Measurements from ENCODE around the gene LCLAT1.

DNA sequence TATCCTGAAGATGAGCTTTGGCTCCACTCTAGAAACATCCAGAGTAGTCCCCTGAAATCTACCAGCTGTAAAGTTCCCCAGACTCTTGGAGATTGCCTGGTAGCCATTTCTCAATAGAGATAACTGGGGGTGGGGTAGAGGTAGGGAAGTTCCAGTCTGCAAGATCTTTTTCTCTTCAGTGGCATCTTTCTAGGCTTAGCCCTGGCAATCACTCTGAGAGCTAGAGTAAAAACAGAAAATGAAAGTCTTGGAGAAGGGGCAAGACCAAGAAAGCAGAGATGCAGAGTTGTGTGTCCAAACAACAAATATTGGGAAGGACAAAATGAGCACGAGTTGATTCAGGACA lies 41.8 kb upstream of the LCLAT1 start:
- TF ChIP-seq FOS (IDR thresholded peaks at IDR 0.05; ENCODE audit: low read depth, low read length), result no peak
- TF ChIP-seq, protein P1, sequence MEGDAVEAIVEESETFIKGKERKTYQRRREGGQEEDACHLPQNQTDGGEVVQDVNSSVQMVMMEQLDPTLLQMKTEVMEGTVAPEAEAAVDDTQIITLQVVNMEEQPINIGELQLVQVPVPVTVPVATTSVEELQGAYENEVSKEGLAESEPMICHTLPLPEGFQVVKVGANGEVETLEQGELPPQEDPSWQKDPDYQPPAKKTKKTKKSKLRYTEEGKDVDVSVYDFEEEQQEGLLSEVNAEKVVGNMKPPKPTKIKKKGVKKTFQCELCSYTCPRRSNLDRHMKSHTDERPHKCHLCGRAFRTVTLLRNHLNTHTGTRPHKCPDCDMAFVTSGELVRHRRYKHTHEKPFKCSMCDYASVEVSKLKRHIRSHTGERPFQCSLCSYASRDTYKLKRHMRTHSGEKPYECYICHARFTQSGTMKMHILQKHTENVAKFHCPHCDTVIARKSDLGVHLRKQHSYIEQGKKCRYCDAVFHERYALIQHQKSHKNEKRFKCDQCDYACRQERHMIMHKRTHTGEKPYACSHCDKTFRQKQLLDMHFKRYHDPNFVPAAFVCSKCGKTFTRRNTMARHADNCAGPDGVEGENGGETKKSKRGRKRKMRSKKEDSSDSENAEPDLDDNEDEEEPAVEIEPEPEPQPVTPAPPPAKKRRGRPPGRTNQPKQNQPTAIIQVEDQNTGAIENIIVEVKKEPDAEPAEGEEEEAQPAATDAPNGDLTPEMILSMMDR (conservative IDR thresholded peaks at IDR 0.05; ENCODE audit: low read depth, low read length), result no peak
- TF ChIP-seq POLR2A (IDR thresholded peaks at IDR 0.05; ENCODE audit: low read depth, low read length), result no peak
- TF ChIP-seq, protein P2, sequence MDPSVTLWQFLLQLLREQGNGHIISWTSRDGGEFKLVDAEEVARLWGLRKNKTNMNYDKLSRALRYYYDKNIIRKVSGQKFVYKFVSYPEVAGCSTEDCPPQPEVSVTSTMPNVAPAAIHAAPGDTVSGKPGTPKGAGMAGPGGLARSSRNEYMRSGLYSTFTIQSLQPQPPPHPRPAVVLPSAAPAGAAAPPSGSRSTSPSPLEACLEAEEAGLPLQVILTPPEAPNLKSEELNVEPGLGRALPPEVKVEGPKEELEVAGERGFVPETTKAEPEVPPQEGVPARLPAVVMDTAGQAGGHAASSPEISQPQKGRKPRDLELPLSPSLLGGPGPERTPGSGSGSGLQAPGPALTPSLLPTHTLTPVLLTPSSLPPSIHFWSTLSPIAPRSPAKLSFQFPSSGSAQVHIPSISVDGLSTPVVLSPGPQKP (IDR thresholded peaks at IDR 0.05; ENCODE audit: borderline replicate concordance, low read depth, low read length), result no peak
- TF ChIP-seq BHLHE40 (IDR thresholded peaks at IDR 0.05; ENCODE audit: low read depth, low read length), result no peak
- TF ChIP-seq MAZ (IDR thresholded peaks at IDR 0.05; ENCODE audit: borderline replicate concordance, low read depth, low read length), result no peak
- TF ChIP-seq RCOR1 (IDR thresholded peaks at IDR 0.05; ENCODE audit: insufficient replicate concordance, low read length), result no peak
- TF ChIP-seq RFX5 (IDR thresholded peaks at IDR 0.05; ENCODE audit: low read depth, low read length), result no peak
